Suprapubic skin (tissue), 4 donors: ENCODE results near the gene MYO15B.

Experiments
- CTCF ChIP-seq, 2 donors: fragments of 200-600 bp in 1 of 2; fragments of 450-650 bp in 1 of 2; sonication (generic) in 1 of 2; IDR thresholded peaks; one replicate each; pipeline ENCODE4 v1.5.1; 2016 to 2019; ENCODE audit warnings: antibody characterized with exemption in 2 of 2, mild to moderate bottlenecking in 1 of 2, moderate library complexity in 1 of 2
- EP300 ChIP-seq: sonication (generic); formaldehyde crosslinking; IDR thresholded peaks from one replicate; pipeline ENCODE4 v1.6.1; 2017; ENCODE audit warnings: antibody characterized with exemption
- POLR2A ChIP-seq, 2 donors: fragments of 450-650 bp; IDR thresholded peaks; one replicate each; pipeline ENCODE4 v1.6.1; 2017; ENCODE audit warnings: antibody characterized with exemption in 2 of 2, mild to moderate bottlenecking in 2 of 2, moderate library complexity in 2 of 2
- POLR2AphosphoS5 ChIP-seq, 3 donors: sonication (generic); formaldehyde crosslinking; IDR thresholded peaks; one replicate each; pipeline ENCODE4 v1.6.1; 2017; ENCODE audit warnings: antibody characterized with exemption in 3 of 3

GRCh38 chr17:75640556-75641119 lies 53.0 kb downstream of the MYO15B start:
- TF ChIP-seq POLR2A (IDR thresholded peaks at IDR 0.05) (no peak), CTCF (IDR thresholded peaks at IDR 0.05) (no peak), POLR2AphosphoS5 (IDR thresholded peaks at IDR 0.05) (no peak), EP300 (no peak)
